GM21423 (cell line): ENCODE data around the gene MAD1L1.

ENCODE experiments used
- ATAC-seq: cut with Tn5 transposase; IDR thresholded peaks from one replicate; pipeline ENCODE4 v1.9.1; 2021; ENCODE audit warnings: mild to moderate bottlenecking, moderate library complexity; ENCODE audit not compliant: unreplicated experiment

Gene MAD1L1

DNA sequence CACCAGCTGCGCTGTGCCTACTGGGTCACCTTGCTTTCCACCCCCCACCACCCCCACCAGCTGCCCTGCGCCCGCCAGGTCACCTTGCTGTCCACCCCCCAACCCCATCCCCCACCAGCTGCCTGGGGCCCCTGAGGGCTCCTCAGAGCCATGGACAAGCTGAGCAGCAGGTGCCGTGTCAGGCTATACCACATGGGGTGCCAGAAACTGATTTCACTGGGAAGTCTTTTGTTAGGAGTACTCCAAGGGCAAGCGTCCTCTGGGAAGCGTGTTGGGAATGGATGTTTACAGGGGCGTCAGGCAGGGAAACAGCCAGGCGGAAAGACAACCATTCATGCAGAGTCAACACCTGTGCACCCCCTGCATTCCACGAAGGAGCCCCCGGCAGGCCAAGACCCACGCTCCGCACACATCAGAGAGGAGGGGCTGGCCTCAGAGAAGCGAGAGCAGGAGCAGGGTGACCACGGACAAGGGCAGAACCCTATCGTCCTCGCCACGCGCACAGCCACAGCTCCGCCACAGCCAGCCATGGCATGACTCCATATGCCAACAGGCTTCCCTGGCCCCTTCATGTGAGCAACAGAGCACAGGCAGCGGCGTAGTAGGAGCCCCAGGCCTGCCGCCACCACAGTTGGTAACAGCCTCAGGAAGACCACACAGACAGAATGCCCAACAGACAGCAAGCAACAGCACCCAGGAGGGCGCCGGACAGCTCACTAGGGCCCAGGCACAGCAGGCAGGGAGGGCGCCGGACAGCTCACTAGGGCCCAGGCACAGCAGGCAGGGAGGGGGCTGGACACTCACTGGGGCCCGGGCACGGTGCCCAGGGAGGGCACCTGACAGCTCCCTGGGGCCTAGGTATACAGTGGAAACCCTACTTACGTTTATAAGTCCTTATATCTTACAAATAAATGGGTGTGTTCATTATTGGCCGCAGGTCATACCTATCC is 180.8 kb downstream of the MAD1L1 start:
- ATAC-seq = no peak

DNA sequence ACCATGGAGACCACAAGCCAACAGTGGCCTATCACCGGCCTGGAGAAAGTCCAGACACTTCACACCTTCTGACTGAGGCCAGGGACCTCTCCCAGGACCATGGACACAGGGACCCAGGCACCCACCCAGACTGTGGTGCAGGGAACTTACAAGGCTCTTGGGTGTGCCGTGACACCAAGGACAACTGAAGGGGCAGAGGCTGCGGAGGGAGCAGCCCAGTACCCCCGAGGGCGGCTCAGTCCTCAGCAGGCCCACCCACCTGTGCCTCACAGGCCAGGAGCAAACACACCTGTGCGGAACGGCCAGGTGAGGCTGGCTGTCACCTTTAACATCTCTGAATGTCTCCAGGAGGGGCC is 182.3 kb downstream of the MAD1L1 start:
- no peak for ATAC-seq

DNA sequence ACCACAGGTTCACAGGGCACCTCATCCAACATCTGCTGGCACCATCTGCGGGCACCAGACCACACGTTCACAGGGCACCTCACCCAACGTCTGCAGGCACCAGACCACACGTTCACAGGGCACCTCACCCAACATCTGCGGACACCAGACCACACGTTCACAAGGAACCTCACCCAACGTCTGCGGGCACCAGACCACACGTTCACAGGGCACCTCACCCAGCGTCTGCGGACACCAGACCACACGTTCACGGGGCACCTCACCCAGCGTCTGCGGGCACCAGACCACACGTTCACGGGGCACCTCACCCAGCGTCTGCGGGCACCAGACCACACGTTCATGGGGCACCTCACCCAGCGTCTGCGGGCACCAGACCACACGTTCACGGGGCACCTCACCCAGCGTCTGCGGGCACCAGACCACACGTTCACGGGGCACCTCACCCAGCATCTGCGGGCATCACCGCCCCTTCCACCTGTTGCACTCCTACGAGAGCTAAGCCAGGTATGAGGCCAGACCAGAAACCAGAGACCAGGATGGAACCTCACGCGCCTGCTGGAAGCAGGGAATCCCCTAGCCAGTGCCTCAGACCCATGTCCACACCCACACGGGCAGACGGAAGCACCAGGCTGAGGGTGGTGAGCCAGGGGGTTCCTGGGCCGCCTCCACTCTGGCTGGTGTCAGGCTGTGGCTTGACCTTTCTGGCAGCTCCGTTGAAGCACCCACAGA is 182.8 kb downstream of the MAD1L1 start:
- ATAC-seq = no peak

DNA sequence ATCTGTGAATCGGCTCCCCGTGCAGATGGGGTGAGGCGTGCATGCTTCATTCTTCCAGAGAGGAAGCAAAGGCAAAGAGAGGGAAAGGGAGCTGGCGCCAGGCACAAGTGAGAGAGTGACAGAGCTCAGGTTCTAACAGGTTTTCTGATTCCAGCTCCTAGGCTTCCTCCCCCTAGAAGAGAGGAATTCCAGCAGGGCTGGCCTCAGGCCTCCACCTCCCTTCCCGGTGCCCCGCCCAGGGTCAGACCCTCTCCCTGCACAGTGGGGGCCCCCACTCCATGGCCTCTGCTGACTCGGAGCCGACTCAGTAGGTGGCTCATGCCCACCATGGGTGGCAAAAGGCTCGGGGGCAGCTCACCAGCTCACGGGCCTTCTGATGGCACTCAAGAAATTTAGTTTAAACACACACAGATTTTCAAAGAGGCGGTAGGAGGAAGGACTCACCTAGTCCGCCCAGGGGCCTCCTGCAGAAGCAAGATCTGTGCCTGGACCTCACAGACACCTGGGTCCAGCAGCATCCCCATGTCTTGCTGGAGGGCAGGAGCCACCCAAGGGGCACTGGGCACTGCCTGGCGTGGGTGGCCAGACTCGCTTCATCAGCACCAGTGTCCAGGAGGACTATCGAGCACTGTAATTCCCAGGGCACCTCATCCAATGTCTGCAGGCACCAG is 183.5 kb downstream of the MAD1L1 start:
- no peak for ATAC-seq

DNA sequence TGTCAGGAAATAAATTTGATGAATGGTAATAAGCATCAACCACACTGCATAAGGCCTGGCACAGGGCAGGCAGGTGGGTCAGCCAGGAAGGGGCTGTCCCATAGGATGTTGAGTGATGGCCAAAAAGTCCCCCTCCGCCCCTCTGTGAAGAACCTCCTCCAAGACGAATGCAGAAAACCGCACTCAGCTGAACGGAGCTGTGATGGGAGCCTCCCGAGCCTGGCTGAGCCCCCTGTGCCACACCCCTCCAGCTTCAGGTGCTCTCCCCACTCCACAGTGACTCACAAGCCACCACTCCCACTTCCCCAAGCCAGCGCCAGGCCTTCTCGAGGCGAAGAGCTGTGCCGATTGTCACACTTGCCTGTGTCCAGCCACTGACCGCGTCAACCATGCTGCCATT is 184.2 kb downstream of the MAD1L1 start:
- ATAC-seq = no peak

DNA sequence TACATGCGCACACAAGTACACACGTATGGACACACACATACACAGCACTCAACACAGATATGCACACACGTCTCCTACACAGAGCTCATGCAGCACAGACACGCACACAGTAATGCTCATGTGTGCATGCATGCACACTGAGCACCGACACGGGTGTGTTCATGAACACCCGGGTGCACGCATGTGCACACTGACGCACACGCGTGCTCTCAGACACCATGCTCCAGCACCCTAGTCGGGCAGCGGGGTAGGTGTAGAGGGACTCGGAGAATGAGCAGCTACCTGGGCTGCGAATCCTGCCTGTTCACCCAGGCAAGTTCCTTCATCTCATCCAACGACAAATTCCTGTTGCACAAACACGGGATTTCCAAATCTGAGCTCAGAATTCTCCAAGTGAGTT is 184.7 kb downstream of the MAD1L1 start:
- no peak for ATAC-seq

DNA sequence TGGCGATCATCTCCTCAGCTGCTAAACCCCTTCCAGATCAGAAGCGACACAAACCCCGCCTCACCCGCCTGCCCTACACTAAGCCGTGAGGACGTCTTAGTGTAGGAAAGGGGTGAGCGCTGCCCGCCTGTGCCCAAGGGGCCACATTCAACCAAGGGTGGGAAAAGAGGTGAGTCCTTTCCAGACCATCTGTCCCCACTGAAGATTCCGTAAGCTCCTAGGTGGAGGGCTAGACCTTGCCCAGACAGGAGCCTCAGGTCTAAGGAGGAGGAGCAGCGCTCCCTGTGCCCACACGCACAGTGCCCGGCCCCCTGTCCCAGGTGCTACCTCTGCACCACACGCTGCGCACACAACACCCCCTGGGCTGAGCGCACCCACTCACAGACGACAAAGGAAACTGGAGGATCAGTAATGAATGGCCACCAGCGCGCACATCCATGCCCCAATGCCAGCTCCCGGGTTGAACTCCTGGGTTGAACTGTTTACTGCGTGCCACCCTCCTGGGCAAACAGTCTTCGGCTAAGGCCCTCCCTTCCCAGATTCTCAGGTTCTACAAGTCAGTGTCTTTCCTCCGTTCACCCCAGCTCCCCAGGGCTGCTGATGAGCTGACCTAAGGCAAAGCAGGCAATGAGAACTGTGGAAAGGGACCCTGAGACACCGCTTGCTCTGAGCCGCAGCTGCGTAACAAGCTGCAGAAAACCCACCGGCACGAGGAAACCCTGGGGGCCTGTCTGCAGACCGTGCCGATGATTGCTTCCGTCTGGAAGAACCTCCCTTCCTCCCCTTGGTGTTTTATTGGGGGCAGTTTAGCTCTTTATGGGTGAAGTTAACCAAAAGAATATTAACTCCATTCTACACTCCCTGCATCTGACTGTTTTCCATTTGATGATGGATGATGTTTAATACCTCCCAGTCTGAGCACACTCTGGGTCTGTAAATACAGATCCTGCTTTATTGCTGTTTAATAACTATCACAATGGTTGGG is 185.9 kb downstream of the MAD1L1 start:
- no peak for ATAC-seq

DNA sequence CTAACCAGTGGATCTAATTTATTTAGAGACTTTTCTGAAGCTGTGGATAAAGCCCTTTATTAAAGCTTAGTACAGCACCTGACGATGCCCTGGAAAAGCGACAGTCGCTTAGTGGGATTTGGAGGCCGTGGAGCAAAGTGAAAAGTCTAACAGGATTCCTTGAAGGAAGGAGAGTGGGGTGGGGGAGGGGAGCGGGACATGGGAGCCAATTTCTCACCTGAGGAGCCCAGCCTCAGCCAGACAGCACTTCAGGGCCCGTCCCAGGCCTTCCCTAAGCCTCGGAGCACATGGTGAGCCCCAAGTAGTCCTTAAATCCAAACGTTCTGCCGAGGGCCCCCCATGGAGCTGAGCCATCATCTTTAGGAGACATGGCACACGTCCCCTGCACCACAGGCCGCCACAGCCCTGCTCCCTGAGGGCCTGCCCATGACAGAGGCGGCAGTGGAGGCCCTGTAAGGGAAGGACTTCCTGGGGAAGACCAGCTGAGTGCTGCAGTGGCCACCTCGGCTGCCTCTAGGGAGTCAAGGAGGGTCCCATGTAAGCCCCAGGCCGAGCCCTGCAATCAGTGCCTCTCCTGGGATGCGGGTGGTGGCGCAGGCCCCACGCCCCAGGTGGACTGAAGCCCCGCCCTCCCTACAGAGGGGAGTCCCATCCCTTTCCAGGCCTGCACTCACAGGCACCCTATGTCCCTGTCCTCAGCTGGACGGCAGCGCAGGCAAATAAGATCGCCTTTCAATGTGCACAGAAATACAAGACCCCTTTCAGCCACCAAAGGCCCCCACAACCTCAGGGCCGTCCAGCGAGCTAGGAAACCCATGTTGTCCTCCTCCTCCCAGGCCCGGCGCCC is 187.0 kb downstream of the MAD1L1 start:
- ATAC-seq = no peak

DNA sequence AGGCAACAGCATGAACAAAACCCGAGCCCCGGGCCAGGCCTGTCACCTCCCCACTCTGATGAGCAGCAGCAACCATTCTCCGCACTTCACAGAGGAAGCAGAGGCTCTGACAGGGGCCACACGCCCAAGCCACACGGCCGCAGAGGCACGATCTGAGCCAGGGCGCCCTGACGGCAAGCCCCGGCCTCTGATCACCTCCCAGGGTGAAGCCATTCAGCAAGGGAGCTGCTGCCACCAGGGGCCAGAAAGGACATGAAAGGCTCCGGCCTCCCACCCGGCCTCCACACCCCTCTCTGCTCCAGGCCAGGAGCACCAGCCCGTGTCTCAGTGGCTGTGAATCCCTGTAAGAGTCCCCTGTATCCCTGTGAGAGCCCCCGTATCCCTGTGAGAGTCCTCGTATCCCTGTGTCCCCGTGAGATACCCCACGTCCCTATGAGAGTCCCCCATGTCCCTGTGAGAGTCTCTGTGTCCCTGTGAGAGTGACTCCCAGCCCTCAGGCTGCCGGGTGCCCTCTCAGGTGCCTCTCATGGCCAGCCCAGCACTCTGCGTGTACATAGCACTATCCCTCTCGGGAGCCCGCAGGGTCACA is 187.8 kb downstream of the MAD1L1 start:
- ATAC-seq = no peak

DNA sequence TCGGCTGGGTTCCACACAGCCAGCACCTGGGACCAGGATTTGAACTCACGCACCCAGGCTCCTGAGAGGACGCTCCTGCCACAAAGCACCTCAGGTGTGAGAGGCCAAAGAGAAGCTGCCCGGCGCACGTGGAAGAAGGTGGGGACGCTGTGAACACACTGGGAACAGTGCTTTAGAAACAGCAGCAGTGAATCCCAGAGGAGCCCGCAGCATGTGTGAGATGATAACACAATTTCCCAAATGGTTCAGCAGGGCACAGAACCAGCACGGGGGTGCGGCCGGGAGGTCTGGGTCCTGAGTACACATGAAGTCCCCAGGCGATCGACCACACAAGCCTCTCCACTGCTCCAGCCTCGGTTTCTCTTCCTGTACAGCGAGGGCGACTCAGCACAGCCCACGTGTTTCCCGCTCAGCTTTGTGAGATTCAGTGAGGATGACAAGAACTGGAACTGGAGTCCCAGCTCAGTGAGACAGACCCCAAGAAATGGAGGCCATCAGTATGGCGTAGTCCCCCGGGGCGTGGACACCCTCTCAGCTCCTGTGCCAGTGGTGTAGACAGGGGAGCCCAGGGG is 188.3 kb downstream of the MAD1L1 start:
- no peak for ATAC-seq

DNA sequence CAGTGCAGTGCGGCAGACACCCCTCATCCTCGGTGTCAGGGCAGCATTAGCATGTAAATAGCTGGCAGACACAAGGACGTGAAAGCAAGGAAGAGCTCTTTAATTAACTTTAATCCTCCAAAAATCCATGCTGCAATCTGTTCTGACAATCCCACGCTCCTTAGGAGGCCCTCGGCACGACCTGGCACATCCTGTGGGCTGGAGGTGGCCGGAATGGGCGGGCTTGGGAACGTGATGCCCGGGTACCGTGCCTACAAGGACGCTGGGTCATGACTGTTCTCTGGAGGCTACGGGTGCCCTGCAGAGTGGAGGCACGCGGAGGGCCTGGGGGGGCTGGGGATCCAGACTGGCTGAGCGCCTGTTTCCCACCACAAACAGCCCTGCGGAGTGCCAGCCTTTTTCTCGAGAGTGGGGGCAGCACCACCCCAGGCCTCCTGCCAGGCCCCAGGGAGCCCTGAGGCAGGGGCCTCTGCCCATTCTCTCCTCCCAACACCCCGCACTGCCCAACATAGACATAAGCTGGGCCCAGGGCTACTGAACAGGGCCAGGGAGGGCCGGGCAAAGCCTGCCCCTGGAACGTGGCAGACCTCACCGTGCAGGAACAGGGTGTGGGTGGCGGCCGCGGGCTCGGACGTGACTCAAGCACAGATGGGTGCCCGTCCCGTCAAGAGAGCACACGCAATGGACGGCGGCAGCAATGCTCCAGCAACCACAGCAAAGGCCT is 189.3 kb downstream of the MAD1L1 start:
- no peak for ATAC-seq

DNA sequence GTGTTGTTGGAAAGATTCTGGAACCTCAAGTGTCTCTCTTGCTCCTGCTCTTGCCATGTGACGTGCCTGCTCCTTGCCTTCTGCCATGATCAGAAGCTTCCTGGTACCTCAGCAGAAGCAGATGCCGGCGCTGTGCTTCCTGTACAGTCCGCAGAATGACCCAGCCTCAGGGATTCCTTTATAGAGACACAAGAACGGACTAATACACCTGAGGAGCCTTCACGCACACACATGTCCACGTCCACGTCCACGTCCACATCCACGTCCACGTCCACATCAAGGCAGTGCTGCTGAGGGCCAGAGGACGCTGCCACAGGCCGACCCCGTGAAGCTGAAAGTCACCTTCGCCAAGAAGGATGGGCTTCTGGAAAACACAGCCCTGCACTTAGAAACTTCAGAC is 190.1 kb downstream of the MAD1L1 start:
- no peak for ATAC-seq

DNA sequence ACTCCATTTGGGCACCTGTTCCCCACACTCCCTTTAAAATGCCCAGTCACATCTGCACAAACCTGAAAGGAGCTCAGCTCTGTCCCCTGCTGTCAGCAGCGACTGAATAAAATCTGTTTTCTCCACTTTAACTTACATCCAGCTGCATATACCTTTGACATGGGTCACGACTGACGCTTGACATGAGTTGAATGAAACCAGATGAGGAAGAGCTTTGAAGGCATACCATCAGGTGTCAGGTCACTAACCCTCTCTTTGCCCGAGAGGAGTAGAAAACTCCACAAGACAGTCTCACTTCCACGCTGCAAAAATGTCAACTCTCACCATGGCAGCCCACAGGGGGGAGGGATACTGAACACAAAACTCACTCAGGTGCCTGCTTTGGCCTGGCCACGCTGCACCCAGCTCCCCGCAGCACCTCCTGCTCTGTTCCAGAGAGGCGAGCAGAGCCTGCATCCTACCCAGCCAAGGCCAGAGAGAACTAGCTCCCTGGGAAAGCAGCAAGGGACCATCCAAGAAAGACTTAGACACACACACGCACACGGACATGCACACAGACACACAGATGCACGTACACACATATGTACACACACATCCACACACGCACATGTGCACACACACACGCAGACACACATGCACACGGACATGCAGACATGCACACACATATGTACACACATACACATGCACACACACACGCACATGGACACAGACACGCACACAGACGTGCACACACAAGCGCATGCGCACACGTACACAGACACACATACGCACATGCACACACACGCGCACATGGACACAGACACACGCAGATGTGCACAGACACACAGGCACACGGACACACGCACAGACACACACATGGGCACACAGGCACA is 191.0 kb downstream of the MAD1L1 start:
- ATAC-seq = no peak

DNA sequence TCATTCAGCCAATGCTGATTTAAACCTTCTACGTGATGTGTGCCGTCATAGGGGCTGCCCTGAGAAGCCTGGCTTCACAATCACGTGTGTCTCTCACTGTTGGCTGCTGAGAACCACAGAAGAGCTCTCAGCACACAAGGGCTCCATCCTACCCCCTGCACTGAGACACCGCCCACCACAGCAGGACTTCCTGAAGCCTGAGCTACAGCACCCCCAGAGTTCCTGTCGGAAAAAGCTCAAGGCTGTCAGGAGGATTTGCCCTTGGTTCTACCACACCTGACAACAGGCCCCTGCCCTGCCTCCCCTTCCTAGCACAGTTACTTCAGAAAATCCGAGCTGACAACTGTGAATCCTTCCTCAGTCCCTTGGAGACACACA is 191.9 kb downstream of the MAD1L1 start:
- ATAC-seq = no peak

DNA sequence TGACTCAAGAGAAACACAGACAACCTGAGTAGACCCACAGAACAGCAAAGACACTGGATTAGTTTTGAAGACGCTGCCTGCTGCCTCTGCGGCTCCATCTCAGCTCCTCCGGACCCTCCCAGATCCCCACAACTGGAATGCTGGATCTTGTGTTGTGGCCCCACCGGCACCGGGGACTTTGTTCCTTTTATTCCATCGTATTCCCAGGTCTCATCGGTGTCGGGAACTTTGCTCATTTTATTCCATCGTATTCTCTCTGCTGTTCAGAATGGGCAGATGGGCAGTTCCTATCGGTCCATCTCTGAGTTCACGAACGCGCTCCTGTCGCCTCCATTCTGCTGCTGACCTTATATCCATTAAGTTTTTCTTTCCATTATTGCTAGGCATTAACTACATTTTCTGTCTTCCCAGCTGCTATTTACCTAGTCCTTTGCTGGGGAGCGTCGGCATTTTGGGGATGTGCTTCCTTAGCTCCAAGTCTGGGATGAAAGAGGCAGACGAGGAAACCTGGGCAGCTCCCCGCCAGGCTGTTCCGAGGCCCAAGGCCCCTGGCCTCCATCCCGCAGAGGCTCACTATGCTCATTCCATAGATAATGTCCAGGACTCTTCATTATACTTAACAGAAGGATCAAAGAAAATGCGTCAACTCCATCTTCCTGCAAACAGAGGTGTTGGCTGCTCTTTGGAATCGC is 192.4 kb downstream of the MAD1L1 start:
- ATAC-seq = no peak

DNA sequence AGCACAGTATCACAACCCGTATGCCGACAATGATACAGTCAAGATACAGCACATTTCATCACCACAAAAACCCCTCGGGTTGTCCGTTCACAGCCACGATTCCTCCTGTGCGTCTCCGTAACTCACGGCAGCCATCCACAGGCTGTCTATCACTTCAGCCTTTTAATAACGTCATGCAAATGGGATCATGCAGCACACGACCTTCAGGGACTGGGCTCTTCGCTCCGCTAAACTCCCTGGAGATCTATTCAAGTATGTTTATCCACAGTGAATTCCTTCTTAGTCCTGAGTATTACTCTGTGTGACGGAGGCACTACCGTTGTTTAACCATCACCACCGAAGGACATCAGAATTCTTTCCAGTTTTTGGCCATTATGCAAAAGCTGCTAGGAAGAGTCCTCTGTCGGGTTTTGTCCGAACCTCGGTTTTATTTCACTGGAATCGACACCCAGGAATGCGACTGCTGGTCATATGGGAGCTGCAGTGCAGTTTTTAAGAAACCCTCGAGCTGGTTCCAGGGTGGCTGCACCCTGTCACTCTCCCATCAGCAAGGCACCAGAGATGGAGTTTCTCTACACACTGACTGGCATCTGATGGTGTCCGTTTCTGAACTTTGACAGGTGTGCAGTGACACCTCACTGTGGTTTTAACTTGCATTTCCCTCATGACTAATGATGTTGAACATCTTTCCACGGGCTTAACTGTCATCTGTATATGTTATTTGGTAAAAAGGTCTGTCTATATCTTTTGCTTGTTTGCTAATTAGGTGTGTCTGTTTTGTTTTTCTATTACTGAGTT is 193.6 kb downstream of the MAD1L1 start:
- no peak for ATAC-seq
